ENCODE measurements around the gene C20orf173.

Gene C20orf173

GRCh38 chr20:35541118-35541782, 11.8 kb upstream of the C20orf173 start:
- H3K9me3 ChIP-seq (ENCODE audit: control extremely low read depth in 1 of 5, control insufficient read depth in 4 of 5, insufficient read depth in 2 of 5, low read depth in 1 of 5, low read length in 4 of 5): no peaks in the 10 kb centered on the region
- H3K4me1 ChIP-seq (ENCODE audit: control extremely low read depth in 1 of 4, control insufficient read depth in 4 of 4, insufficient read depth in 4 of 4, low read length in 3 of 4): peaks cover 0 to 17% (median 15%) of the 10 kb centered on the region in 4 experiments
- peak overlapping the region in 6 of 7 experiments; percentile 25 to 94 (median 85) for H3K4me3 ChIP-seq (ENCODE audit: control insufficient read depth in 1 of 7, extremely low read depth in 1 of 7, insufficient read depth in 4 of 7, low read depth in 2 of 7, low read length in 6 of 7)
- no peak for DNase-seq
- peak overlapping the region in 1 of 2 experiments; percentile 86 for H3K27ac ChIP-seq (ENCODE audit: insufficient read depth in 1 of 2, low read depth in 1 of 2, low read length in 2 of 2, poor library complexity in 1 of 2, severe bottlenecking in 2 of 2)
- H3K36me3 ChIP-seq (ENCODE audit: control insufficient read depth in 4 of 4, insufficient read depth in 4 of 4, low read length in 3 of 4): peaks cover 0 to 11% (median 8%) of the 10 kb centered on the region in 4 experiments
- ChIA-PET POLR2A (interaction anchor here (1.3 kb wide), 1 partner anchor 50 kb away, joined by 6 read pairs; no protein-coding TSS in a partner anchor), CTCF (interaction anchor here (0.7 kb wide), 1 partner anchor 57 kb away, joined by 4 read pairs; no protein-coding TSS in a partner anchor)
- no peaks in the 10 kb centered on the region for H3K27me3 ChIP-seq (replicated peaks in 2 of 5; ENCODE audit: control insufficient read depth in 4 of 5, insufficient read depth in 5 of 5, low read length in 4 of 5)
- 50% methylated on average over 8 of the region's 13 CpGs for WGBS (ENCODE audit: insufficient coverage)

- no peak overlapping the region for H3K27ac ChIP-seq (ENCODE audit: insufficient read depth in 1 of 2, low read depth in 1 of 2, low read length in 2 of 2, poor library complexity in 1 of 2, severe bottlenecking in 2 of 2)
- peak; percentile 34 to 69 (median 57) for DNase-seq
- peaks cover 0 to 17% (median 15%) of the 10 kb centered on the region in 4 experiments for H3K4me1 ChIP-seq (ENCODE audit: control extremely low read depth in 1 of 4, control insufficient read depth in 4 of 4, insufficient read depth in 4 of 4, low read length in 3 of 4)
- ChIA-PET CTCF (interaction anchor here (1.1 kb wide), 1 partner anchor 13 kb away, joined by 3 read pairs; no protein-coding TSS in a partner anchor), POLR2A (no interaction called here)
- H3K9me3 ChIP-seq (ENCODE audit: control extremely low read depth in 1 of 5, control insufficient read depth in 4 of 5, insufficient read depth in 2 of 5, low read depth in 1 of 5, low read length in 4 of 5): no peaks in the 10 kb centered on the region
- H3K4me3 ChIP-seq (ENCODE audit: control insufficient read depth in 1 of 7, extremely low read depth in 1 of 7, insufficient read depth in 4 of 7, low read depth in 2 of 7, low read length in 6 of 7): peak overlapping the region in 1 of 7 experiments; percentile 26
- H3K27me3 ChIP-seq (replicated peaks in 2 of 5; ENCODE audit: control insufficient read depth in 4 of 5, insufficient read depth in 5 of 5, low read length in 4 of 5): no peaks in the 10 kb centered on the region
- H3K36me3 ChIP-seq (ENCODE audit: control insufficient read depth in 4 of 4, insufficient read depth in 4 of 4, low read length in 3 of 4): peaks cover 0 to 11% (median 5%) of the 10 kb centered on the region in 4 experiments
- 57% methylated on average over 11 of the region's 11 CpGs for WGBS (ENCODE audit: insufficient coverage)
Measured at GRCh38 chr20:35539756-35540212, 10.3 kb upstream of the C20orf173 start.

GRCh38 chr20:35527122-35527769, 2.2 kb downstream of the C20orf173 start:
- DNase-seq: no peak
- 95% methylated on average over 11 of the region's 12 CpGs for WGBS (ENCODE audit: insufficient coverage)
- no peaks in the 10 kb centered on the region for H3K9me3 ChIP-seq (ENCODE audit: control extremely low read depth in 1 of 5, control insufficient read depth in 4 of 5, insufficient read depth in 2 of 5, low read depth in 1 of 5, low read length in 4 of 5)
- no peak overlapping the region for H3K27ac ChIP-seq (ENCODE audit: insufficient read depth in 1 of 2, low read depth in 1 of 2, low read length in 2 of 2, poor library complexity in 1 of 2, severe bottlenecking in 2 of 2)
- ChIA-PET POLR2A (no interaction called here), CTCF (interaction anchor here (1.2 kb wide), 1 partner anchor 13 kb away, joined by 3 read pairs; no protein-coding TSS in a partner anchor)
- no peaks in the 10 kb centered on the region for H3K36me3 ChIP-seq (ENCODE audit: control insufficient read depth in 4 of 4, insufficient read depth in 4 of 4, low read length in 3 of 4)
- H3K4me1 ChIP-seq (ENCODE audit: control extremely low read depth in 1 of 4, control insufficient read depth in 4 of 4, insufficient read depth in 4 of 4, low read length in 3 of 4): no peaks in the 10 kb centered on the region
- no peak overlapping the region for H3K4me3 ChIP-seq (ENCODE audit: control insufficient read depth in 1 of 7, extremely low read depth in 1 of 7, insufficient read depth in 4 of 7, low read depth in 2 of 7, low read length in 6 of 7)
- H3K27me3 ChIP-seq (replicated peaks in 2 of 5; ENCODE audit: control insufficient read depth in 4 of 5, insufficient read depth in 5 of 5, low read length in 4 of 5): no peaks in the 10 kb centered on the region

- Histone ChIP-seq H3K9me3 (ENCODE audit: control extremely low read depth in 1 of 5, control insufficient read depth in 4 of 5, insufficient read depth in 2 of 5, low read depth in 1 of 5, low read length in 4 of 5) (no peaks in the 10 kb centered on the region), H3K4me1 (ENCODE audit: control extremely low read depth in 1 of 4, control insufficient read depth in 4 of 4, insufficient read depth in 4 of 4, low read length in 3 of 4) (no peaks in the 10 kb centered on the region), H3K27me3 (replicated peaks in 2 of 5; ENCODE audit: control insufficient read depth in 4 of 5, insufficient read depth in 5 of 5, low read length in 4 of 5) (no peaks in the 10 kb centered on the region), H3K4me3 (ENCODE audit: control insufficient read depth in 1 of 7, extremely low read depth in 1 of 7, insufficient read depth in 4 of 7, low read depth in 2 of 7, low read length in 6 of 7) (no peak overlapping the region), H3K27ac (ENCODE audit: insufficient read depth in 1 of 2, low read depth in 1 of 2, low read length in 2 of 2, poor library complexity in 1 of 2, severe bottlenecking in 2 of 2) (no peak overlapping the region), H3K36me3 (ENCODE audit: control insufficient read depth in 4 of 4, insufficient read depth in 4 of 4, low read length in 3 of 4) (no peaks in the 10 kb centered on the region)
- 100% methylated on average over 1 of the region's 1 CpG for WGBS (ENCODE audit: insufficient coverage)
- no peak for DNase-seq
- CTCF ChIA-PET: interaction anchor here (1.0 kb wide), 1 partner anchor 61 kb away, joined by 3 read pairs; no protein-coding TSS in a partner anchor
- POLR2A ChIA-PET: no interaction called here
Measured at GRCh38 chr20:35525639-35526038, 3.8 kb downstream of the C20orf173 start.

- WGBS (ENCODE audit: insufficient coverage): 95% methylated on average over 4 of the region's 6 CpGs
- peak in 2 of 3 donors; percentile 23 to 32 for DNase-seq
- no peak overlapping the region for H3K27ac ChIP-seq (ENCODE audit: insufficient read depth in 1 of 2, low read depth in 1 of 2, low read length in 2 of 2, poor library complexity in 1 of 2, severe bottlenecking in 2 of 2)
- H3K27me3 ChIP-seq (replicated peaks in 2 of 5; ENCODE audit: control insufficient read depth in 4 of 5, insufficient read depth in 5 of 5, low read length in 4 of 5): no peaks in the 10 kb centered on the region
- CTCF ChIA-PET: no interaction called here
- no peak overlapping the region for H3K4me3 ChIP-seq (ENCODE audit: control insufficient read depth in 1 of 7, extremely low read depth in 1 of 7, insufficient read depth in 4 of 7, low read depth in 2 of 7, low read length in 6 of 7)
- POLR2A ChIA-PET: no interaction called here
- H3K9me3 ChIP-seq (ENCODE audit: control extremely low read depth in 1 of 5, control insufficient read depth in 4 of 5, insufficient read depth in 2 of 5, low read depth in 1 of 5, low read length in 4 of 5): no peaks in the 10 kb centered on the region
- H3K4me1 ChIP-seq (ENCODE audit: control extremely low read depth in 1 of 4, control insufficient read depth in 4 of 4, insufficient read depth in 4 of 4, low read length in 3 of 4): no peaks in the 10 kb centered on the region
- H3K36me3 ChIP-seq (ENCODE audit: control insufficient read depth in 4 of 4, insufficient read depth in 4 of 4, low read length in 3 of 4): no peaks in the 10 kb centered on the region
Measured at GRCh38 chr20:35523298-35523888, 6.1 kb downstream of the C20orf173 start.

GRCh38 chr20:35518955-35519354, 10.5 kb downstream of the C20orf173 start:
- no peak for DNase-seq
- Histone ChIP-seq H3K4me1 (ENCODE audit: control extremely low read depth in 1 of 4, control insufficient read depth in 4 of 4, insufficient read depth in 4 of 4, low read length in 3 of 4) (no peaks in the 10 kb centered on the region), H3K4me3 (ENCODE audit: control insufficient read depth in 1 of 7, extremely low read depth in 1 of 7, insufficient read depth in 4 of 7, low read depth in 2 of 7, low read length in 6 of 7) (no peak overlapping the region), H3K27ac (ENCODE audit: insufficient read depth in 1 of 2, low read depth in 1 of 2, low read length in 2 of 2, poor library complexity in 1 of 2, severe bottlenecking in 2 of 2) (no peak overlapping the region), H3K27me3 (replicated peaks in 2 of 5; ENCODE audit: control insufficient read depth in 4 of 5, insufficient read depth in 5 of 5, low read length in 4 of 5) (no peaks in the 10 kb centered on the region), H3K36me3 (ENCODE audit: control insufficient read depth in 4 of 4, insufficient read depth in 4 of 4, low read length in 3 of 4) (peaks cover 4 to 12% (median 5%) of the 10 kb centered on the region in 4 experiments), H3K9me3 (ENCODE audit: control extremely low read depth in 1 of 5, control insufficient read depth in 4 of 5, insufficient read depth in 2 of 5, low read depth in 1 of 5, low read length in 4 of 5) (no peaks in the 10 kb centered on the region)
- ChIA-PET POLR2A (no interaction called here), CTCF (no interaction called here)
- WGBS (ENCODE audit: insufficient coverage): 97% methylated on average over 4 of the region's 9 CpGs
